Endothelial cell (in vitro differentiated cells): ENCODE results near the gene BTK. TPM values are rescaled to one million over a fixed set of nuclear protein-coding genes. Genes with fewer than 3 reads are reported as not detected.

ENCODE experiments used
- DNase-seq: peaks from one replicate; pipeline ENCODE4 v3.0.0; 2021; ENCODE audit warnings: low spot score
- H3K27ac Mint-ChIP-seq: one replicate; pipeline ENCODE4 v1.8.0; 2021; ENCODE audit warnings: mixed read lengths, inconsistent platforms; ENCODE audit not compliant: unreplicated experiment
- H3K27me3 Mint-ChIP-seq: one replicate; pipeline ENCODE4 v1.8.0; 2021; ENCODE audit warnings: mild to moderate bottlenecking, moderate library complexity, mixed read lengths, inconsistent platforms; ENCODE audit not compliant: unreplicated experiment
- H3K36me3 Mint-ChIP-seq: one replicate; pipeline ENCODE4 v1.8.0; 2021; ENCODE audit warnings: mild to moderate bottlenecking, low read depth, mixed read lengths, inconsistent platforms; ENCODE audit not compliant: unreplicated experiment
- H3K4me1 Mint-ChIP-seq: one replicate; pipeline ENCODE4 v1.8.0; 2021; ENCODE audit warnings: mild to moderate bottlenecking, mixed read lengths, inconsistent platforms; ENCODE audit not compliant: unreplicated experiment
- H3K4me3 Mint-ChIP-seq: one replicate; pipeline ENCODE4 v1.8.0; 2021; ENCODE audit warnings: mild to moderate bottlenecking, mixed read lengths, inconsistent platforms; ENCODE audit not compliant: unreplicated experiment
- H3K9me3 Mint-ChIP-seq: one replicate; pipeline ENCODE4 v1.8.0; 2021; ENCODE audit warnings: mixed read lengths, inconsistent platforms; ENCODE audit not compliant: unreplicated experiment
- CTCF ChIP-seq: fragments of 200-600 bp; sonication (generic); IDR thresholded peaks from one replicate; pipeline ENCODE4 v1.5.0; 2021; ENCODE audit warnings: antibody characterized with exemption; ENCODE audit not compliant: unreplicated experiment
- total RNA-seq: library from RNA; stranded (reverse); fragmentation: NEBNext Ultra II Directional; extraction: Animal tissue kit (Norgen Biotek cat#: 25700); gene quantifications from one replicate; pipeline ENCODE4 v1.2.1, GENCODE V29; 2021; ENCODE audit not compliant: unreplicated experiment

BTK gene
- total RNA-seq, 1 donor from 2014 or later, result 9.4 TPM

GRCh38 chrX:101394372-101394771, 8.4 kb upstream of the BTK start:
- TF ChIP-seq CTCF, result no peak
- Mint-ChIP-seq H3K27ac (no peak overlapping the region), H3K4me3 (no peak overlapping the region), H3K4me1 (peaks cover 3% of the 10 kb centered on the region), H3K36me3 (no peaks in the 10 kb centered on the region), H3K9me3 (no peaks in the 10 kb centered on the region), H3K27me3 (no peaks in the 10 kb centered on the region)
- DNase-seq, result no peak

DNA sequence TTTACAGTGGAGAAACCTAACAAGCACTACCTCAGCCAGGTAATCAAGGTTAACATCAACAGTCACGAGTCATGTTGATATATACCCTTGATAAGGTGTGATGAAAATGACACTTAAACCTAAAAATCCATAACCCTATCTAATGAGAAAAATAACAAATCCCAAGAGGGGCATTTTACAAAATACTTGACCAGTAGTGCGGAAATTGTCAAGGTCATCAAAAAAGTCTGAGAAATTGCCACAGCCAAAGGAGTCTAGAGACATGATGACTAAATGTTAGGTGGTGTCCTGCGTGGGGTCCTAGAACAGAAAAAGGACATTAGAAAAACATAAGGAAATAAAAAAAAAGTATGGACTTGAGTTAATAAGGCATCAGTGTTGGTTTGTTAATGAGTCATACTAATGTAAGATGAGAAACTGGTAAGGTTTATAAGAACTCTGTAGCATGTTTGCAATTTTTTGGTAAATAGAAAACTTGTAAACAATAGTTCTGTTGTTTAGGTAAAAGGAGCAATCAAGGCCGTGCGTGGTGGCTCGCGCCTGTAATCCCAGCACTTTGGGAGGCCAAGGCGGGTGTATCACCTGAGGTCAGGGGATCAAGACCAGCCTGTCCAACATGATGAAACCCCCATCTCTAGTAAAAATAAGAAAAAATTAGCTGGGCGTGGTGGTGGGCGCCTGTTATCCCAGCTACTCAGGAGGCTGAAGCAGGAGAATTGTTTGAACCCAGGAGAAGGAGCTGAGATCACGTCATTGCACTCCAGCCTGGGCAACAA, 7.7 kb upstream of the BTK start:
- H3K4me1 Mint-ChIP-seq, result peaks cover 3% of the 10 kb centered on the region
- H3K4me3 Mint-ChIP-seq, result no peak overlapping the region
- no peaks in the 10 kb centered on the region for H3K9me3 Mint-ChIP-seq
- no peak overlapping the region for H3K27ac Mint-ChIP-seq
- no peaks in the 10 kb centered on the region for H3K27me3 Mint-ChIP-seq
- no peak for DNase-seq
- H3K36me3 Mint-ChIP-seq, result no peaks in the 10 kb centered on the region
- no peak for TF ChIP-seq CTCF

- no peaks in the 10 kb centered on the region for H3K36me3 Mint-ChIP-seq
- H3K27ac Mint-ChIP-seq, result peak overlapping the region; percentile 92
- H3K4me1 Mint-ChIP-seq, result peaks cover 3% of the 10 kb centered on the region
- no peak for TF ChIP-seq CTCF
- peak overlapping the region; percentile 93 for H3K4me3 Mint-ChIP-seq
- H3K9me3 Mint-ChIP-seq, result no peaks in the 10 kb centered on the region
- no peak for DNase-seq
- H3K27me3 Mint-ChIP-seq, result no peaks in the 10 kb centered on the region
Observed at GRCh38 chrX:101391831-101392230, 5.8 kb upstream of the BTK start.

- no peak for TF ChIP-seq CTCF
- H3K9me3 Mint-ChIP-seq, result no peaks in the 10 kb centered on the region
- peak; percentile 74 for DNase-seq
- peak within 1 kb of the TSS; percentile 92 for H3K27ac Mint-ChIP-seq
- H3K4me1 Mint-ChIP-seq, result peaks cover 8% of the 10 kb centered on the region
- H3K27me3 Mint-ChIP-seq, result no peaks in the 10 kb centered on the region
- H3K36me3 Mint-ChIP-seq, result no peaks in the 10 kb centered on the region
- H3K4me3 Mint-ChIP-seq, result peak within 1 kb of the TSS; percentile 93
Observed at GRCh38 chrX:101390664-101391525, 4.9 kb upstream of the BTK start, which contains the start of gene RPL36A. TSS of gene RPL36A (plus strand) at chrX:101391011. CDS start at chrX:101391044, 33 bp downstream.
